Fibroblast of villous mesenchyme (primary cell): ENCODE measurements around the gene FOXP3. TPM values are rescaled to one million over a fixed set of nuclear protein-coding genes. Genes with fewer than 3 reads are reported as not detected.

Experiments
- DNase-seq: peaks from one replicate; pipeline ENCODE4 v3.0.0-alpha.2; 2010; ENCODE audit warnings: low read depth
- H3K4me3 ChIP-seq: 2 replicates; pipeline ENCODE4 v1.5.1; 2011; ENCODE audit warnings: low read depth, mild to moderate bottlenecking, low read length
- total RNA-seq: library from RNA; depleted of rRNA; stranded (reverse); fragments of >200 nt; gene quantifications from 2 replicates; pipeline ENCODE4 v1.2.3, GENCODE V29; 2012
- TF ChIP-seq, protein P1 (sequence below): IDR thresholded peaks from 2 replicates; pipeline ENCODE4 v1.5.1; 2012; ENCODE audit warnings: low read depth, mild to moderate bottlenecking, low read length; ENCODE audit not compliant: insufficient read depth

Gene FOXP3
- total RNA-seq, 1 donor: under 0.01 TPM

DNA sequence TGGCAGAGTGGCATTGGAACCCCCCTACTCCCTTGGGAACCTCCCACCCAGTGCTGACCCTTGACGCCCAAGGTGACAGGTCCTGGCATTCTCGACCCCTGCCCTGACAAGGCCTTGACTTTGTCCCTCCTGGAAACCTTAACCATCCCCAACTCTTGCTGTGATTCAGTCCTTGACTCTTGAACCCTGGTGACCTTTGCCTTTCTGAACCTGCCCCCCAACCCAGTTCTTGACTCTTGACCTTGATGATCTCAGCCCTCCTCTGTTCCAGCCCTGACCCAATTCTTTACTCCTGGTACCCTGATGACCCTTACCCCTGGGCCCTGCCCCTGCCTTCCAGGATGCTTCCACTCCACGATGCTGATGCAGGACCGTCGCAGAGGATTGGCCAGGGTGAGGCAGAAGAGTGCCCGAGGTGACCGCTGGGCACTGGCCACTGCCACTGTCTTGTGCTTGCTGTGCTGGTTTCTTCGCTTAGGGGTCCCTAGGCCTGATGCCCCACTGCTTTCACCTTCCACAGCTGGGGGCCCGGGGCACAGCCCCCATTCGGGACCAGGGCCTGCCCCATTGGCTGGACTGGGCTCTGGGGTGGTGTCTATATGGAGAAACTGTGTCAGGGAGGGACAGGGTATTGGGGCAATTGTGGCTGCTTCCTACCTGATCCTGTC, 33.0 kb downstream of the FOXP3 start:
- TF ChIP-seq, protein P1, sequence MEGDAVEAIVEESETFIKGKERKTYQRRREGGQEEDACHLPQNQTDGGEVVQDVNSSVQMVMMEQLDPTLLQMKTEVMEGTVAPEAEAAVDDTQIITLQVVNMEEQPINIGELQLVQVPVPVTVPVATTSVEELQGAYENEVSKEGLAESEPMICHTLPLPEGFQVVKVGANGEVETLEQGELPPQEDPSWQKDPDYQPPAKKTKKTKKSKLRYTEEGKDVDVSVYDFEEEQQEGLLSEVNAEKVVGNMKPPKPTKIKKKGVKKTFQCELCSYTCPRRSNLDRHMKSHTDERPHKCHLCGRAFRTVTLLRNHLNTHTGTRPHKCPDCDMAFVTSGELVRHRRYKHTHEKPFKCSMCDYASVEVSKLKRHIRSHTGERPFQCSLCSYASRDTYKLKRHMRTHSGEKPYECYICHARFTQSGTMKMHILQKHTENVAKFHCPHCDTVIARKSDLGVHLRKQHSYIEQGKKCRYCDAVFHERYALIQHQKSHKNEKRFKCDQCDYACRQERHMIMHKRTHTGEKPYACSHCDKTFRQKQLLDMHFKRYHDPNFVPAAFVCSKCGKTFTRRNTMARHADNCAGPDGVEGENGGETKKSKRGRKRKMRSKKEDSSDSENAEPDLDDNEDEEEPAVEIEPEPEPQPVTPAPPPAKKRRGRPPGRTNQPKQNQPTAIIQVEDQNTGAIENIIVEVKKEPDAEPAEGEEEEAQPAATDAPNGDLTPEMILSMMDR: no peak
- no peak for DNase-seq
- H3K4me3 ChIP-seq: no peak overlapping the region

DNA sequence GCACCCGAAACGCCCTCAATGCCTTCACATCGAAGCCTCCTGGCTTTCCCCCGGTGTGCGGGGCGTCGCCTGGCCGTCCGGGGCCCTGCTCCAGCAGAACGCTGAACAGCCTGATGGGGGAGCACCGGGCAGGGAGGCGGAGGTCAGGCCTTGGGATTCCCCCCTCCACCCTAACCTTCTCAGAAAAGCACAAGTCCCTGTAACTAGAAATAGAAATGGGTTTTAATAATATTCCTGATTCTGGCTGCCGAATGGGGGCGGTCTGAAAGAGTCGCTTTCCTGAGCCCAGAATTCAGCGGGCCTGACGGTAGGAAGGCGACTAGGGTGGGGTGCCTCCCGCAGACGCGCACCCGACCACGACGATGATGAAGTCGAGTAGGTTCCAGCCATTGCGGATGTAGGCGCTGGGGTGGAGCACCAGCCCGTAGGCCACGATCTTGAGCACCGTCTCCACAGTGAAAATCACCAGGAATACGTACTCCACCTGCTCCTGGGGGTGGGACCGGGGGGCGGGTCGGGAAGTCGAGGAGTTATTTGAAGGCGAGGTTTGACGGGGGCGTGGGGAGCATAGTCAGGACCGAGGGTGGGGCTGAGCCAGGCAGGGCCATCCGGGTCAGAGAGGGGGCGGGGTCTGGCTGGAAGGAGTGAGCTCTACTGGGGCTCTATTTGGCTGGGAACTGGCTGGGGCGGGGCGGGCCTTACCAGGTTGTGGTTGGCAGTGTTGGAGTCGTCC, 33.8 kb downstream of the FOXP3 start:
- peak overlapping the region; percentile 2 for H3K4me3 ChIP-seq
- no peak for DNase-seq
- TF ChIP-seq, protein P1: no peak

DNA sequence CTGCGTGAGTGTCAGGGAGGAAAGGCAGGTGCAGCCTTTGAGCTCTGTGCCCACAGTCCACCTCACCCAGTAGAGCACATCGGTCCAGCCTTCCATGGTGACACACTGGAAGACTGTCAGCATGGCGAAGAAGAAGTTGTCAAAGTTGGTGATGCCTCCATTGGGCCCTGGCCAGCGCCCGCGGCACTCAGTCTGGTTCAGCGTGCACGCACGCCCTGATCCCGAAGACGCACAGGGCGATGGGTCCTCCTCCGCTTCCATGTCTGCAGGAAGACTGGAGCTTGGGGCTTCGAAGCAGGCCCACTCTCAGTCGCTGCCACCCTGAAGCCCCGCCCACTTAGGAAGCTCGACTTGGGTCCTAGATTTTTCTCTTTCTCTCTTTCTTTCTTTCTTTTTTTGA, 36.3 kb downstream of the FOXP3 start:
- no peak overlapping the region for H3K4me3 ChIP-seq
- TF ChIP-seq, protein P1: no peak
- DNase-seq: no peak

DNA sequence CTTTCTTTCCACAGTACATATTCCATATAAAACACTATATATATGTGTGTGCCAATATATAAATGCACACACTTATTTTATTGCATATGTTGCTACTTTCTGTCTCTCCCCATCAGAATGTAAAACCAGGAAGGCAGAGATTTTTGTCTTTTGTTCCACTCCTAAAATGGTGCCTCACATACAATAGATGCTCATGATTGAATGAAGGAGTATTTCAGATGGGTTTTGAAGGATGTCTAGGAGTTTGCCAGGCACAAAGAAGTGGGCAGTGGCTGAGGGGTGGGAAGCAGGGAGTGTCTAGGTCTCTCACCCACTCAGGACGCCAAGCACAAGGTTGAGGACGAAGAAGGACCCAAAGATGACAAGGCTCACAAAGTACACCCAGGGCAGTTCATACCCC, 36.8 kb downstream of the FOXP3 start:
- DNase-seq: no peak
- TF ChIP-seq, protein P1: no peak
- H3K4me3 ChIP-seq: no peak overlapping the region

DNA sequence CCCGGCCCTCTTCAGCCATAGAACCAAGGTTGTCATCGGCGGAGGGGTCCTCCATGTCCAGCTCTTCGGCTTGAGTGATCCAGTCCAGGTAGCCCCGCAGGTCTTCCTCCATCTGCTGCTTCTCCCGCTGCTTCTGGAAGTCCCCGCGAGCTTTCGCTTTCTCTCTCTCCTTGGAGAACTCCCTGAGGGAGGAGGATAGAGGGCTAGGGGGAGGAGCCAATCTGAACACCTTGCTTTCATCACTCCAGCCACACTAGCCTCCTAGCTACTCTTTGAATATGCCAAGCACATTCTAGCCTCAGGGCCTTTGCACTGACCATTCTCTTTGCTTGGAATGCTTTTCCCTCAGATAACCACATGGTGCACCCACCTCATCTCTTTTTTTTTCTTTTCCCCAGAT, 37.6 kb downstream of the FOXP3 start:
- TF ChIP-seq, protein P1: no peak

DNA sequence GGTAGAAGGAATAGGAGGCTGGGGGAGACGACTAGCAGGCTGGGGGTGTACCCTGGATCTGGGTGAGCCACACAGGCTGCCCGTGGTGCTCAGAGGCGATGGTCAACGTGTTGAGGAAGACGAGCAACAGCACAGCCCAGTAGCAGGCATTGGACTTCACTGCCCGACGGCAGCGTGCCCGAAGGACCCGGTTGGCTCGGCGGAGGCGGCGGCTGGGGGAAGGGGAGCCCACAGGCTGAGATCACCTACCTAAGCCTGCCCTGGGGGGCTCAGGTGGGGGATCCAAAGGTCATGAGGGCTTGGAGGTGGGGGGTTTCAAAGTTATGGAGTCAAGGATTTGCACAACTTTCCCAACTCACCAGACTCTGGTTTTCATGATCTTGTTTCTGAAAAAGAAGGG, 38.7 kb downstream of the FOXP3 start:
- TF ChIP-seq, protein P1: no peak
- DNase-seq: no peak
- no peak overlapping the region for H3K4me3 ChIP-seq

More for the DNA sequence above, 37.6 kb downstream of the FOXP3 start:
- no peak overlapping the region for H3K4me3 ChIP-seq
- no peak for DNase-seq
